ENCODE data around the gene ZBTB45.

DNA sequence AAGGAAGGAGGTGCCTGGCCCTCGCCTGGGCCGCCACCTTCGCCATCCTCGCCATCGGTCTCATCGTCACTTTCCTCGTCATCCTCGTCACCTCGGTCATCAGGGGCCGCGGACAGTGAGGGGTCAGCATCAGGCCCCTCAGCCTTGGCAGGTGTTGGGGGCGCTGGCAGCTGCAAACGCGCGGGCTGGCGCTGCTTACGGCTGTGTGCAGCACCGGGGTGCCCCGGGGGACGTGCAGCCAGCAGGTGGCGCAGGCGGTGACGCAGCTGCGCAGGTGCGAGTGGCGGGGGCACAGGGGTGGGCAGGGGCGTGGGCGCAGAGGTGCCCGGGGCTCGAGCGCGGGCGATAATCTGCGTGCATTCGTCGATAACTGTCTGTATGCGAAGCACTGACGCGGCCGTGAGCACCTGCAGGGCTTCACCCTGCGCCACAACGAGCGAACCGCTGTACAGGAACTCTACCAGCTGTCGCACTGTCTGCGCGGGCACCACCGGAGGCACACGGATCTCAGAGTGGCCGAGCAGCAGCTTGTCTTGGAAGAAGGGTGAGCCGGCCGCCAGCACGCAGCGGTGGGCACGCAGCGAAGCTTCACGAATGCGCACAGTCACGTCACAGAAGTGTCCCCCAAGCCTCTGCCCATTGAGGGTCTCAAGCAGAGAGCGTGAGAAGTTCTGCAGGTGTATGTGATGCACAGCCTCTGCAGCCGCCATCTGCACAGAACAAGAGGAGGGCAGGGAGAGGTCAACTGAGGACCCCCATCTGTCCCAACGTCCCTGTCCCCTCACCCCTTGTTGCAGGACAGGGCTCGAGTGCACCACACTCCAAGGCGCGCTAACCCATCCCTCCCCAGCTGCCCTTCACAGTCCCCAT lies 2.4 kb downstream of the ZBTB45 start:
- TF ChIP-seq POLR2A (IDR thresholded peaks at IDR 0.05; ENCODE audit: borderline replicate concordance, extremely low read depth, insufficient read depth, insufficient read length) (no peak), YY1 (IDR thresholded peaks at IDR 0.05; ENCODE audit: extremely low read depth, insufficient replicate concordance, low read depth, low read length) (no peak), JUND (IDR thresholded peaks at IDR 0.05) (no peak), EZH2phosphoT487 (IDR thresholded peaks at IDR 0.05; ENCODE audit: borderline replicate concordance) (no peak), EGR1 (IDR thresholded peaks at IDR 0.05; ENCODE audit: low read depth) (no peak)
- TF ChIP-seq, protein P1, sequence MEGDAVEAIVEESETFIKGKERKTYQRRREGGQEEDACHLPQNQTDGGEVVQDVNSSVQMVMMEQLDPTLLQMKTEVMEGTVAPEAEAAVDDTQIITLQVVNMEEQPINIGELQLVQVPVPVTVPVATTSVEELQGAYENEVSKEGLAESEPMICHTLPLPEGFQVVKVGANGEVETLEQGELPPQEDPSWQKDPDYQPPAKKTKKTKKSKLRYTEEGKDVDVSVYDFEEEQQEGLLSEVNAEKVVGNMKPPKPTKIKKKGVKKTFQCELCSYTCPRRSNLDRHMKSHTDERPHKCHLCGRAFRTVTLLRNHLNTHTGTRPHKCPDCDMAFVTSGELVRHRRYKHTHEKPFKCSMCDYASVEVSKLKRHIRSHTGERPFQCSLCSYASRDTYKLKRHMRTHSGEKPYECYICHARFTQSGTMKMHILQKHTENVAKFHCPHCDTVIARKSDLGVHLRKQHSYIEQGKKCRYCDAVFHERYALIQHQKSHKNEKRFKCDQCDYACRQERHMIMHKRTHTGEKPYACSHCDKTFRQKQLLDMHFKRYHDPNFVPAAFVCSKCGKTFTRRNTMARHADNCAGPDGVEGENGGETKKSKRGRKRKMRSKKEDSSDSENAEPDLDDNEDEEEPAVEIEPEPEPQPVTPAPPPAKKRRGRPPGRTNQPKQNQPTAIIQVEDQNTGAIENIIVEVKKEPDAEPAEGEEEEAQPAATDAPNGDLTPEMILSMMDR (IDR thresholded peaks at IDR 0.05 in 2 of 3, conservative IDR thresholded peaks at IDR 0.05 in 1 of 3; ENCODE audit: borderline replicate concordance in 1 of 3, insufficient read depth in 1 of 3, low read depth in 2 of 3, low read length in 2 of 3): peak in 2 of 3 experiments; percentile 29 to 41; a peak in 3 of 6 replicates
- TF ChIP-seq, protein P2, sequence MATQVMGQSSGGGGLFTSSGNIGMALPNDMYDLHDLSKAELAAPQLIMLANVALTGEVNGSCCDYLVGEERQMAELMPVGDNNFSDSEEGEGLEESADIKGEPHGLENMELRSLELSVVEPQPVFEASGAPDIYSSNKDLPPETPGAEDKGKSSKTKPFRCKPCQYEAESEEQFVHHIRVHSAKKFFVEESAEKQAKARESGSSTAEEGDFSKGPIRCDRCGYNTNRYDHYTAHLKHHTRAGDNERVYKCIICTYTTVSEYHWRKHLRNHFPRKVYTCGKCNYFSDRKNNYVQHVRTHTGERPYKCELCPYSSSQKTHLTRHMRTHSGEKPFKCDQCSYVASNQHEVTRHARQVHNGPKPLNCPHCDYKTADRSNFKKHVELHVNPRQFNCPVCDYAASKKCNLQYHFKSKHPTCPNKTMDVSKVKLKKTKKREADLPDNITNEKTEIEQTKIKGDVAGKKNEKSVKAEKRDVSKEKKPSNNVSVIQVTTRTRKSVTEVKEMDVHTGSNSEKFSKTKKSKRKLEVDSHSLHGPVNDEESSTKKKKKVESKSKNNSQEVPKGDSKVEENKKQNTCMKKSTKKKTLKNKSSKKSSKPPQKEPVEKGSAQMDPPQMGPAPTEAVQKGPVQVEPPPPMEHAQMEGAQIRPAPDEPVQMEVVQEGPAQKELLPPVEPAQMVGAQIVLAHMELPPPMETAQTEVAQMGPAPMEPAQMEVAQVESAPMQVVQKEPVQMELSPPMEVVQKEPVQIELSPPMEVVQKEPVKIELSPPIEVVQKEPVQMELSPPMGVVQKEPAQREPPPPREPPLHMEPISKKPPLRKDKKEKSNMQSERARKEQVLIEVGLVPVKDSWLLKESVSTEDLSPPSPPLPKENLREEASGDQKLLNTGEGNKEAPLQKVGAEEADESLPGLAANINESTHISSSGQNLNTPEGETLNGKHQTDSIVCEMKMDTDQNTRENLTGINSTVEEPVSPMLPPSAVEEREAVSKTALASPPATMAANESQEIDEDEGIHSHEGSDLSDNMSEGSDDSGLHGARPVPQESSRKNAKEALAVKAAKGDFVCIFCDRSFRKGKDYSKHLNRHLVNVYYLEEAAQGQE (IDR thresholded peaks at IDR 0.05; ENCODE audit: low read depth): no peak
